H1 (cell line): ENCODE measurements around the gene CUBN. TPM values are rescaled to one million over a fixed set of nuclear protein-coding genes. Genes with fewer than 3 reads are reported as not detected.

Experiments used
- ASH2L ChIP-seq: fragments of 200-600, 300-600 bp; sonication (generic); IDR thresholded peaks from one replicate; pipeline ENCODE4 v1.7.1; 2017; ENCODE audit warnings: low read length
- CEBPB ChIP-seq: IDR thresholded peaks from 2 replicates; pipeline ENCODE4 v1.6.1; 2012; ENCODE audit warnings: low read depth, low read length
- CHD7 ChIP-seq: fragments of 300-600 bp; sonication (generic); IDR thresholded peaks from 2 replicates; pipeline ENCODE4 v1.7.1; 2012; ENCODE audit warnings: low read length, moderate library complexity, mild to moderate bottlenecking, inconsistent platforms; ENCODE audit not compliant: insufficient replicate concordance
- EP300 ChIP-seq, 2 experiments: IDR thresholded peaks; 1 replicate in 1 of 2; 2 replicates in 1 of 2; pipeline ENCODE4 v1.6.1; 2011 to 2012; ENCODE audit warnings: low read depth in 2 of 2, low read length in 2 of 2, mild to moderate bottlenecking in 2 of 2, borderline replicate concordance in 1 of 2, inconsistent platforms in 1 of 2, moderate library complexity in 1 of 2
- KDM1A ChIP-seq: fragments of 200-600, 300-600 bp; sonication (generic); IDR thresholded peaks from 2 replicates; pipeline ENCODE4 v1.7.1; 2016; ENCODE audit warnings: mild to moderate bottlenecking, low read length, borderline replicate concordance
- KDM5A ChIP-seq: fragments of 200-600 bp; IDR thresholded peaks from 2 replicates; pipeline ENCODE4 v1.7.1; 2012; ENCODE audit warnings: mild to moderate bottlenecking, low read length, inconsistent platforms, mixed read lengths
- NANOG ChIP-seq: IDR thresholded peaks from 2 replicates; pipeline ENCODE4 v1.6.1; 2011; ENCODE audit warnings: low read length, low read depth, mild to moderate bottlenecking, inconsistent platforms; ENCODE audit not compliant: insufficient read depth, poor library complexity, severe bottlenecking
- POU5F1 ChIP-seq: IDR thresholded peaks from 2 replicates; pipeline ENCODE4 v1.6.1; 2011; ENCODE audit warnings: low read depth, mild to moderate bottlenecking, low read length, moderate library complexity
- SP4 ChIP-seq: IDR thresholded peaks from 2 replicates; pipeline ENCODE4 v1.6.1; 2012; ENCODE audit warnings: low read length, inconsistent platforms
- TEAD4 ChIP-seq: IDR thresholded peaks from 2 replicates; pipeline ENCODE4 v1.6.1; 2012; ENCODE audit warnings: low read depth, low read length, inconsistent platforms, mixed read lengths
- USF2 ChIP-seq: IDR thresholded peaks from 2 replicates; pipeline ENCODE4 v1.6.1; 2011; ENCODE audit warnings: low read length, improper control_type of control experiment
- polyA plus RNA-seq, 7 experiments: library from polyadenylated mRNA; depleted of rRNA in 3 of 7; stranded (reverse) in 5 of 7; unstranded in 2 of 7; fragments of >200 nt in 5 of 7; fragments of 200-250 nt in 2 of 7; gene quantifications; 1 replicate in 5 of 7; 2 replicates in 1 of 7; 4 replicates in 1 of 7; pipeline versions ENCODE4 v1.2.1 to v1.2.3, GENCODE V29; 2011 to 2013; ENCODE audit warnings: missing spikeins in 2 of 7, mixed read lengths in 2 of 7
- total RNA-seq: library from RNA; stranded (reverse); fragmentation: NEBNext Ultra II Directional; extraction: Animal tissue kit (Norgen Biotek cat#: 25700); gene quantifications from 2 replicates; pipeline ENCODE4 v1.2.1, GENCODE V29; 2021

The CUBN gene
- total and polyA plus RNA-seq, 2 of the 8 experiments (the other 6 are each of a cell fraction or from before 2014, with no cell fraction given): 0.04 to 0.08 TPM

GRCh38 chr10:16780338-16780880, 349.2 kb downstream of the CUBN start (continued):
- TF ChIP-seq CHD7 (no peak), EP300 (IDR thresholded peaks at IDR 0.05; ENCODE audit: borderline replicate concordance in 1 of 2, low read depth in 2 of 2, low read length in 2 of 2) (no peak), POU5F1 (no peak), TEAD4 (no peak), SP4 (no peak), KDM1A (no peak), ASH2L (no peak), CEBPB (no peak), USF2 (no peak), NANOG (no peak), KDM5A (no peak)
